ENCODE measurements around the gene TOR1AIP2. TPM values are rescaled to one million over a fixed set of nuclear protein-coding genes. Genes with fewer than 3 reads are reported as not detected.

TOR1AIP2 gene
- polyA plus RNA-seq, 1 of the 3 experiments (the other 2 are of a cell fraction) = 12.7 TPM

DNA sequence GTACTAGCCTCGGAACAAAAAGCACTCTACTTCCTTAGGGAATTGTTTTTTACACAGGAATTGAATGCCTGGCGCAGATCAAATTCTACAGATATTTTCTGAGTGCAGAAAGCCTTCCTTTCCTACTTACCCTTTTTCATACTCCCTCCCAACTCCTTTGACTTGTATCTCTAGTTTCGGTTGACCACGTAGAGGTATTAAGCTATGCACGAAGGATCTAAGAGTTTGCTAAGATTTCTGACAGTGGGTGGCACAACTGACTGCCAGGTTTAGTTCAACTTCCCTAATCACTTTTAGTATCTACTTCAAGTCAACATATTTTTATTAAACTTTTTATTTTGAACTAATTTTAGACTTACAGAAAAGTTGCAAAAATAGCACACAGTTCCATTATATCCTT lies 5.0 kb downstream of the TOR1AIP2 start:
- H3K4me2 ChIP-seq = no peak overlapping the region
- peaks cover 61 to 74% of the 10 kb centered on the region in 2 experiments for H3K36me3 ChIP-seq (replicated peaks in 1 of 2; ENCODE audit: control insufficient read depth in 1 of 2, insufficient read depth in 2 of 2, low read length in 1 of 2)
- H2AFZ ChIP-seq (ENCODE audit: low read depth) = no peak overlapping the region
- H3K27me3 ChIP-seq (ENCODE audit: insufficient read depth) = no peaks in the 10 kb centered on the region
- no peak overlapping the region for H3K9ac ChIP-seq
- H3K27ac ChIP-seq (ENCODE audit: low read depth in 2 of 2, low read length in 1 of 2) = no peak overlapping the region
- H3K4me1 ChIP-seq (ENCODE audit: control insufficient read depth in 1 of 2, insufficient read depth in 2 of 2, low read depth in 1 of 2, low read length in 1 of 2) = peaks cover 0 to 13% of the 10 kb centered on the region in 2 experiments; a peak in 3 of 4 replicates
- ChIA-PET POLR2A (no interaction called here), CTCF (interaction anchor here (0.7 to 1.2 kb wide), 2 partner anchors 58 to 308 kb away, joined by 3 to 5 read pairs; no protein-coding TSS in a partner anchor)
- H3K9me3 ChIP-seq = no peaks in the 10 kb centered on the region; the same call in 1 of the 2 replicates
- peaks cover 100% of the 10 kb centered on the region for H3K79me2 ChIP-seq (ENCODE audit: insufficient read depth)
- H4K20me1 ChIP-seq (ENCODE audit: insufficient read depth) = peaks cover 88% of the 10 kb centered on the region
- no peaks in the 10 kb centered on the region for H3K9me2 ChIP-seq
- no peak overlapping the region for H3K4me3 ChIP-seq (ENCODE audit: low read depth in 2 of 2, low read length in 1 of 2)
- WGBS (ENCODE audit: low lambda C conversion rate) = 97% methylated on average over 5 of the region's 5 CpGs
- peaks cover 14% of the 10 kb centered on the region for H3F3A ChIP-seq (replicated peaks; ENCODE audit: insufficient read depth)
- no peak for DNase-seq
- TF ChIP-seq TAF1 (IDR thresholded peaks at IDR 0.05; ENCODE audit: borderline replicate concordance, low read depth, low read length) = no peak
- TF ChIP-seq TCF12 (IDR thresholded peaks at IDR 0.05) = no peak
- TF ChIP-seq, protein P1, sequence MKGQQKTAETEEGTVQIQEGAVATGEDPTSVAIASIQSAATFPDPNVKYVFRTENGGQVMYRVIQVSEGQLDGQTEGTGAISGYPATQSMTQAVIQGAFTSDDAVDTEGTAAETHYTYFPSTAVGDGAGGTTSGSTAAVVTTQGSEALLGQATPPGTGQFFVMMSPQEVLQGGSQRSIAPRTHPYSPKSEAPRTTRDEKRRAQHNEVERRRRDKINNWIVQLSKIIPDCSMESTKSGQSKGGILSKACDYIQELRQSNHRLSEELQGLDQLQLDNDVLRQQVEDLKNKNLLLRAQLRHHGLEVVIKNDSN (IDR thresholded peaks at IDR 0.05; ENCODE audit: borderline replicate concordance, low read depth) = no peak
- TF ChIP-seq RXRA (IDR thresholded peaks at IDR 0.05; ENCODE audit: borderline replicate concordance, low read depth) = no peak
- TF ChIP-seq POLR2AphosphoS5 (IDR thresholded peaks at IDR 0.05; ENCODE audit: low read depth, low read length) = no peak
- TF ChIP-seq SIN3A (IDR thresholded peaks at IDR 0.05; ENCODE audit: borderline replicate concordance, low read depth, low read length) = no peak
- no peak for TF ChIP-seq RCOR1 (IDR thresholded peaks at IDR 0.05; ENCODE audit: low read length)
- TF ChIP-seq, protein P2, sequence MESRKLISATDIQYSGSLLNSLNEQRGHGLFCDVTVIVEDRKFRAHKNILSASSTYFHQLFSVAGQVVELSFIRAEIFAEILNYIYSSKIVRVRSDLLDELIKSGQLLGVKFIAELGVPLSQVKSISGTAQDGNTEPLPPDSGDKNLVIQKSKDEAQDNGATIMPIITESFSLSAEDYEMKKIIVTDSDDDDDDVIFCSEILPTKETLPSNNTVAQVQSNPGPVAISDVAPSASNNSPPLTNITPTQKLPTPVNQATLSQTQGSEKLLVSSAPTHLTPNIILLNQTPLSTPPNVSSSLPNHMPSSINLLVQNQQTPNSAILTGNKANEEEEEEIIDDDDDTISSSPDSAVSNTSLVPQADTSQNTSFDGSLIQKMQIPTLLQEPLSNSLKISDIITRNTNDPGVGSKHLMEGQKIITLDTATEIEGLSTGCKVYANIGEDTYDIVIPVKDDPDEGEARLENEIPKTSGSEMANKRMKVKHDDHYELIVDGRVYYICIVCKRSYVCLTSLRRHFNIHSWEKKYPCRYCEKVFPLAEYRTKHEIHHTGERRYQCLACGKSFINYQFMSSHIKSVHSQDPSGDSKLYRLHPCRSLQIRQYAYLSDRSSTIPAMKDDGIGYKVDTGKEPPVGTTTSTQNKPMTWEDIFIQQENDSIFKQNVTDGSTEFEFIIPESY (IDR thresholded peaks at IDR 0.05; ENCODE audit: borderline replicate concordance, low read depth) = no peak
- no peak for TF ChIP-seq MXI1 (IDR thresholded peaks at IDR 0.05; ENCODE audit: low read depth, low read length)
- TF ChIP-seq, protein P3, sequence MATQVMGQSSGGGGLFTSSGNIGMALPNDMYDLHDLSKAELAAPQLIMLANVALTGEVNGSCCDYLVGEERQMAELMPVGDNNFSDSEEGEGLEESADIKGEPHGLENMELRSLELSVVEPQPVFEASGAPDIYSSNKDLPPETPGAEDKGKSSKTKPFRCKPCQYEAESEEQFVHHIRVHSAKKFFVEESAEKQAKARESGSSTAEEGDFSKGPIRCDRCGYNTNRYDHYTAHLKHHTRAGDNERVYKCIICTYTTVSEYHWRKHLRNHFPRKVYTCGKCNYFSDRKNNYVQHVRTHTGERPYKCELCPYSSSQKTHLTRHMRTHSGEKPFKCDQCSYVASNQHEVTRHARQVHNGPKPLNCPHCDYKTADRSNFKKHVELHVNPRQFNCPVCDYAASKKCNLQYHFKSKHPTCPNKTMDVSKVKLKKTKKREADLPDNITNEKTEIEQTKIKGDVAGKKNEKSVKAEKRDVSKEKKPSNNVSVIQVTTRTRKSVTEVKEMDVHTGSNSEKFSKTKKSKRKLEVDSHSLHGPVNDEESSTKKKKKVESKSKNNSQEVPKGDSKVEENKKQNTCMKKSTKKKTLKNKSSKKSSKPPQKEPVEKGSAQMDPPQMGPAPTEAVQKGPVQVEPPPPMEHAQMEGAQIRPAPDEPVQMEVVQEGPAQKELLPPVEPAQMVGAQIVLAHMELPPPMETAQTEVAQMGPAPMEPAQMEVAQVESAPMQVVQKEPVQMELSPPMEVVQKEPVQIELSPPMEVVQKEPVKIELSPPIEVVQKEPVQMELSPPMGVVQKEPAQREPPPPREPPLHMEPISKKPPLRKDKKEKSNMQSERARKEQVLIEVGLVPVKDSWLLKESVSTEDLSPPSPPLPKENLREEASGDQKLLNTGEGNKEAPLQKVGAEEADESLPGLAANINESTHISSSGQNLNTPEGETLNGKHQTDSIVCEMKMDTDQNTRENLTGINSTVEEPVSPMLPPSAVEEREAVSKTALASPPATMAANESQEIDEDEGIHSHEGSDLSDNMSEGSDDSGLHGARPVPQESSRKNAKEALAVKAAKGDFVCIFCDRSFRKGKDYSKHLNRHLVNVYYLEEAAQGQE (IDR thresholded peaks at IDR 0.05; ENCODE audit: low read depth, low read length) = no peak
- no peak for TF ChIP-seq NFIC (IDR thresholded peaks at IDR 0.05; ENCODE audit: borderline replicate concordance)
- no peak for TF ChIP-seq TEAD4 (IDR thresholded peaks at IDR 0.05; ENCODE audit: borderline replicate concordance, insufficient read depth)
- TF ChIP-seq EZH2phosphoT487 (IDR thresholded peaks at IDR 0.05; ENCODE audit: borderline replicate concordance, low read depth) = no peak
- no peak for TF ChIP-seq ELF1 (IDR thresholded peaks at IDR 0.05)

Data from SK-N-SH (cell line).